ENCODE results near the gene DAGLA. TPM values are rescaled to one million over a fixed set of nuclear protein-coding genes. Genes with fewer than 3 reads are reported as not detected.
A peak's percentile ranks its signal among the peaks of the same experiment; 100 is the strongest.

The DAGLA gene
- total RNA-seq, 2 experiments from 2014 or later, result 0.05 TPM; not detected in 1

DNA sequence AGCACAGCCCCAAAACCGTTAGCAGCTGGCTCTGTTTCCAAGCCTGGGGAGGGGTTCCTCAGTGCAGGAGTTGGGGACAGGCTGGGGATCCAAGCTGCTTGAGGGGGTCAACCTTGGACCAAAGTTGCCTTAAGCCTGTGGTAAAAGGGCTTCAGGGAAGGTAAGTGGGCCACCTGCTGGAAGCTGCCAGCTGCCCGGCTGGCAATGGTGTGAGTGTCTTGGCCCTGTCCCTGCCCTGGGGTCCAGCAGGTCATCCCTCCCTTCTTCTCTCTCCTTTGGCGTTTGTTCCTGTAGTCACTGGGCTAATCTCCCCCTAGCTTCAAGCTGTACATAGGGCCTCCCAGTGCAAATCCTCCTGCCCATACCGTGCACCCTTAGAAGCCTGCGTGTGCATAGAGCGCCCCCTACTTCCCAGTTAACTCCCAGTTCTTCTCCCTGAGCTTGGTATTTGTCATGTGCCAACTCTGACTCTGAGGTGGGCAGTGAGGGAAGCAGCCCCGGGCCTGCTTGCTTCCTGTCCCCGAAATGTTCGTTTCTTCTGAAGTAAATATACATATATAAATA is 107.8 kb downstream of the DAGLA start:
- Mint-ChIP-seq H3K4me1 (ENCODE audit: low read depth) (peaks cover 25% of the 10 kb centered on the region), H3K9me3 (no peaks in the 10 kb centered on the region), H3K27me3 (no peaks in the 10 kb centered on the region), H3K36me3 (ENCODE audit: low read depth) (peaks cover 32% of the 10 kb centered on the region), H3K27ac (no peak overlapping the region), H3K4me3 (no peak overlapping the region)
- POLR2A ChIA-PET, result no interaction called here
- no peak for ATAC-seq
- intact Hi-C loops (cut with micrococcal nuclease), result no loop called here
- CTCF ChIA-PET, result interaction anchor here (0.6 to 4.5 kb wide), 12 partner anchors 9 to 160 kb away, joined by 3 to 35 read pairs (median 3); no protein-coding TSS in a partner anchor
- peak; percentile 21 for TF ChIP-seq CTCF (IDR thresholded peaks at IDR 0.05)
- peak; percentile 39 for DNase-seq

DNA sequence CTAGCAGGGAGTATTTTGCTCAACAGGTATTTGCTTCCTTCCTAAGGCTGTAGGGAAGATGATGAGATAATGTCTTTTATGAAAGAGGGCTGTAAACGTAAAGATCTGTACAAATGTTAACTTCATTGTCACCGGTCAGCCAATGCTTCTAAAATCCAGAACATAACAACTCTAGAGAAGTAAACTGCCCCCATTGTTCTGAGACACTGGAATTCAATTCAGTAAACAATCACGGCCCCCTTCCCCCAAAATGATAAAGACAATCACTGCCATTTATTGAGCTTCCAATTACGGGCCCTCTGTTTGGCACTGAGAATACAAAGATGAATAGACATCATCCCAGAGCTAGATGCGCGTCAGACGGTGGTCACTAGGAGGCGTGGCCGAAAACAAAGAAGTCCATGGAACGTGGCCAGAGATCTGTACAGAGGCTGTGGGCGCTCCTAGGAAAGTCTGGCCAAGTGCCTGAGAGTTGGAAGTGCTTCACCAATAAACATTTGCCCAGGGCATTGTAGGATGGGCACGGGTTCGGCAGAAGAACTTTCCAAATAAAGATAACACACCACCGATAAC is 111.6 kb downstream of the DAGLA start:
- peak; percentile 79 for DNase-seq
- H3K27ac Mint-ChIP-seq, result peak overlapping the region; percentile 100
- peaks cover 55% of the 10 kb centered on the region for H3K36me3 Mint-ChIP-seq (ENCODE audit: low read depth)
- ChIA-PET CTCF (interaction anchor here (0.7 to 2.1 kb wide), 11 partner anchors 9 to 316 kb away, joined by 3 to 14 read pairs (median 4); no protein-coding TSS in a partner anchor), POLR2A (interaction anchor here (0.6 to 5.1 kb wide), 13 partner anchors 10 to 177 kb away, joined by 3 to 32 read pairs (median 6); partner anchors contain the start of gene FADS2)
- intact Hi-C loops (cut with micrococcal nuclease), result no loop called here
- peak overlapping the region; percentile 89 for H3K4me3 Mint-ChIP-seq
- no peaks in the 10 kb centered on the region for H3K27me3 Mint-ChIP-seq
- H3K4me1 Mint-ChIP-seq (ENCODE audit: low read depth), result peaks cover 51% of the 10 kb centered on the region
- peak; percentile 46 for ATAC-seq
- H3K9me3 Mint-ChIP-seq, result no peaks in the 10 kb centered on the region
- no peak for TF ChIP-seq CTCF (IDR thresholded peaks at IDR 0.05)

GRCh38 chr11:61792310-61793082 is 112.3 kb downstream of the DAGLA start, which contains the start of the genes FEN1 and TMEM258:
Gene FEN1, plus strand, starts transcription at chr11:61792911. Its CDS starts 2,451 bp downstream, at chr11:61795362.
Gene TMEM258, minus strand, starts transcription at chr11:61792599. Its CDS starts 41 bp downstream, at chr11:61792558.
- intact Hi-C loops (cut with micrococcal nuclease), result no loop called here
- ChIA-PET CTCF (interaction anchor here (0.7 to 2.1 kb wide), 15 partner anchors 10 to 315 kb away, joined by 3 to 9 read pairs (median 4); partner anchors contain the start of gene FADS1), POLR2A (interaction anchor here (0.6 to 5.1 kb wide), 17 partner anchors 8 to 173 kb away, joined by 3 to 32 read pairs (median 5); partner anchors contain the start of genes FADS1 and FADS2)
- ATAC-seq (peak; percentile 87), DNase-seq (peak; percentile 94)
- Mint-ChIP-seq H3K27me3 (no peaks in the 10 kb centered on the region), H3K4me1 (ENCODE audit: low read depth) (peaks cover 57% of the 10 kb centered on the region), H3K4me3 (peak within 1 kb of the TSS; percentile 89), H3K36me3 (ENCODE audit: low read depth) (peaks cover 62% of the 10 kb centered on the region), H3K27ac (peak within 1 kb of the TSS; percentile 100), H3K9me3 (no peaks in the 10 kb centered on the region)
- no peak for TF ChIP-seq CTCF (IDR thresholded peaks at IDR 0.05)

GRCh38 chr11:61793083-61793828 is 113.1 kb downstream of the DAGLA start:
- peaks cover 57% of the 10 kb centered on the region for H3K4me1 Mint-ChIP-seq (ENCODE audit: low read depth)
- no peak for DNase-seq

More at GRCh38 chr11:61793083-61793828, 113.1 kb downstream of the DAGLA start:
- ChIA-PET CTCF (interaction anchor here (0.6 to 2.1 kb wide), 11 partner anchors 14 to 314 kb away, joined by 3 to 9 read pairs (median 4); partner anchors contain the start of gene FADS1), POLR2A (interaction anchor here (0.8 to 5.1 kb wide), 16 partner anchors 8 to 172 kb away, joined by 3 to 32 read pairs (median 5); partner anchors contain the start of genes FADS1 and FADS2)
- TF ChIP-seq CTCF (IDR thresholded peaks at IDR 0.05), result no peak
- H3K27me3 Mint-ChIP-seq, result no peaks in the 10 kb centered on the region
- H3K36me3 Mint-ChIP-seq (ENCODE audit: low read depth), result peaks cover 66% of the 10 kb centered on the region
- peak overlapping the region; percentile 89 for H3K4me3 Mint-ChIP-seq
- peak overlapping the region; percentile 100 for H3K27ac Mint-ChIP-seq
- intact Hi-C loops (cut with micrococcal nuclease), result no loop called here
- no peaks in the 10 kb centered on the region for H3K9me3 Mint-ChIP-seq
- peak; percentile 26 for ATAC-seq

Measured in activated CD8-positive, alpha-beta T cell treated with anti-CD3 and anti-CD28 coated beads for 36 hours (primary cell).